Measurements from ENCODE around the gene ANKMY2.

DNA sequence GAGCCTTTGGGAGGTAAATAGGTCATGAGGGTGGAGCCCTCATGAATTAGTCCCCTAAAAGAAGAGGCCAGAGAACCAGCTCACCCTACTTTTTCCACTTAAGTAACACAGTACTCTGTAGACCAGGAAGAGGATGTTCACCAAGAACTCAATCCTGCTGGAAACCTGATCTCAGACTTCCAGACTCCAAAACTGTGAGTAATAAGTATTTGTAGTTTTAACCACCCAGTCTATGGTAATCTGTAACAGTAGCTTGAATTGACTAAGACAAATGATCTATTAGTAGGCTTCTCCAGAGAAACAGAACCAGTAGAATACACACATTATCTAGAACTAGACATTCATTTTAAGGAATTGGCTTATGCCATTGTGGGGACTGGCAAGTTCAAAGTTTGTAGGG is 51.5 kb downstream of the ANKMY2 start:
- TF ChIP-seq, protein P1, sequence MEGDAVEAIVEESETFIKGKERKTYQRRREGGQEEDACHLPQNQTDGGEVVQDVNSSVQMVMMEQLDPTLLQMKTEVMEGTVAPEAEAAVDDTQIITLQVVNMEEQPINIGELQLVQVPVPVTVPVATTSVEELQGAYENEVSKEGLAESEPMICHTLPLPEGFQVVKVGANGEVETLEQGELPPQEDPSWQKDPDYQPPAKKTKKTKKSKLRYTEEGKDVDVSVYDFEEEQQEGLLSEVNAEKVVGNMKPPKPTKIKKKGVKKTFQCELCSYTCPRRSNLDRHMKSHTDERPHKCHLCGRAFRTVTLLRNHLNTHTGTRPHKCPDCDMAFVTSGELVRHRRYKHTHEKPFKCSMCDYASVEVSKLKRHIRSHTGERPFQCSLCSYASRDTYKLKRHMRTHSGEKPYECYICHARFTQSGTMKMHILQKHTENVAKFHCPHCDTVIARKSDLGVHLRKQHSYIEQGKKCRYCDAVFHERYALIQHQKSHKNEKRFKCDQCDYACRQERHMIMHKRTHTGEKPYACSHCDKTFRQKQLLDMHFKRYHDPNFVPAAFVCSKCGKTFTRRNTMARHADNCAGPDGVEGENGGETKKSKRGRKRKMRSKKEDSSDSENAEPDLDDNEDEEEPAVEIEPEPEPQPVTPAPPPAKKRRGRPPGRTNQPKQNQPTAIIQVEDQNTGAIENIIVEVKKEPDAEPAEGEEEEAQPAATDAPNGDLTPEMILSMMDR (IDR thresholded peaks at IDR 0.05), result no peak
- TF ChIP-seq POLR2A (IDR thresholded peaks at IDR 0.05), result no peak
